ENCODE measurements around the gene NDUFB2.

- TF ChIP-seq POLR2AphosphoS5 (IDR thresholded peaks at IDR 0.05; ENCODE audit: low read depth, low read length) (no peak), SIN3A (IDR thresholded peaks at IDR 0.05; ENCODE audit: borderline replicate concordance, insufficient read depth, low read length) (no peak), TAF1 (IDR thresholded peaks at IDR 0.05; ENCODE audit: borderline replicate concordance, insufficient read depth, low read length) (no peak)
Measured at GRCh38 chr7:140668641-140669040, 27.9 kb upstream of the NDUFB2 start.

Measured in PFSK-1 (cell line).